ENCODE measurements around the gene ASIC5.
"Not testable (repeated sequence)": the region's sequence is repeated elsewhere in the genome, so short reads cannot be mapped to it uniquely, and the experiment has no call there.

The ASIC5 gene

GRCh38 chr4:155799794-155800123 is 66.3 kb downstream of the ASIC5 start:
- DNase-seq, result no peak

- DNase-seq, result no peak
These were observed 66.8 kb downstream of the ASIC5 start for GRCh38 chr4:155799116-155799793.

GRCh38 chr4:155797581-155797980 is 68.5 kb downstream of the ASIC5 start:
- DNase-seq, result not testable (repeated sequence)

GRCh38 chr4:155795991-155796390 is 70.1 kb downstream of the ASIC5 start:
- no peak for DNase-seq

DNA sequence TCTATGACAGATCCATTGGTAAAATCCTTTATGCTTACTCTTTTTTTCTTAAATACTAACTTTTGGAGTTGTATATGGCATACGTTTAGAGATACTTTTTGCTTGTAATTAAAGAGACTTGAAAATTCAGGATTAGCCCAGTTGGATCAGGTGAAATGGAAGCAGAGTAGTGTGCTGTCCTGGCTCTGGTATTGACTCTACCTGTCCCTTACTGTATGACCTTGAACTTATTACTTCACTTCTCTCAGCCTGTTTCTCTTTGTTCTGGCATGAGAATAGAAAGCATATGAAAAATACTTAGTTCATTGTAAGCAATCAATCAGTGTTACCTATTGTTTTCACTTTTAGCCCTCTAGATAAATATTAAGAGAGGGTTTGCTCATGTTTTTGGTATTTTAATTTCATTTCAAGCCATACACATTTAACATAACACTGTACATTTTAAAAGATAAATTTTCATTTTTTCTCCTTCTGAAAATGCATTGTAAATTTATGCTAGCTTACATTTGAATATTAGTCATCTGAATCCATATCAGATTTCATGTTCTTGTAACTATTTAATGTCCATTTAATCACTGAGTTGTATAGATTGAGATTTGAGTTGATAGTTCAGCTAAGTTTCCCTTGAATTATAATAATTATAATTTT is 71.4 kb downstream of the ASIC5 start:
- no peak for DNase-seq

DNA sequence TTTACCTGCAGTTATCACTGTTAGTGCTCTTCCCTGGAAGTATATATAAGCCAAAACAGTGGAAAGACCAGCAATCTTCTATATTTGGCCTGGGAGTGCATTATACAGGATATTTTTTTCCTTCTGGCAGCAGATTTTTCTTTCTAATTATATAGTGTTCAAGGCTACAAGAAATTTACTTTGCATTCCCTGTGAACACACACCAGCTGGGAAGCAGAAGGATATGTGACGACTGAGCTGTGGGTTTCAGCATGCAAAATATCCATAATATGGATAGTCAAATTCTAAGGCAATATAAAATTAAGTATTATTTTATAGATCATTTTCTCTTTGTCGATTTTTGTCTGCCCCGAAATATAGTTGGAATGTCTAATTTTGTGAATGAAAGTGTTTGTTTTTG is 76.1 kb downstream of the ASIC5 start:
- no peak for DNase-seq

DNA sequence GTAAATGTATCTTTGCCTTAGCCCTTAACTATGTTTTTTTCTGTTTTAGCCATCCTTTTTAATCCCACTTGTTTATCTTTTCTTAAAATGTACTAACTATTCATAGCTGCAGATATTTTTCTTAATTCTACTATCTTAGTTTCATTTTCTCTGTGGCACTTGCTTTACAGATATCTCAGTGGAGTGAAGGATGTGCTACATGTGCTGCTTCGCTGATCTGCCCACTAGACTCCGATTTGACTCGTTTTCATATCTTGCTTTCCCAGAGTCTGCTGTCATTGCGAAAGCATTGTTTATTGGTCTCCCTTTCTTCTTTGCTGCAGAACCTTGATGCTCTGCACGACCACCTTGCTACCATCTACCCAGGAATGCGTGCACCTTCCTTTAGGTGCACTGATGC is 76.7 kb downstream of the ASIC5 start:
- no peak for DNase-seq

DNA sequence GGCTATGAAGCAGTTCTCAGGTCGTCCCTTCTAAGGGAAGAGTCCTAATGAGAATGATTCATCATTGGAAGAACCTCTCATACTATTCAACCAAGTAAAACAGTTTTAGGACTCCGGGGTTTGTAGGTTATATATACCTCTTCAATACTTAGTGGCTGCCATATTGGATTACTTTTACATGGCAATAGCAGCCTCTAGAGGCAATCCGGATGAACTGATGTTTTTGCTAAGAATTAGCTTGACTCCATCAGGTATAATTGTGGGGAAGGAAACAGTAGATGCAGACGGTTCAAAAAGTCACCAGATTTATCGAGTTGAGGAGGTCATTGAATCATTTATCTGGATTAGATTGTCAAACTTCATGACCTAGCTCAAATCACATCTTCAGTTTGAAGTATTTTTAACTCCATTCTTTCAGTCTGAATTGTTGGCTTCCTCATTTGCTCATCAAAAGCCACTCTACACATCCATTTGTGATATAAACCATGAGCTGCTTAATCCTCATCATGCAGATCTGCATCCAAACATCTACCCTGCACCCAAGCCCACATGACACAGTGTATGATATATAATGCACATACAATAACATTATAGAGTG is 78.9 kb downstream of the ASIC5 start:
- DNase-seq, result no peak

GRCh38 chr4:155785828-155786227 is 80.2 kb downstream of the ASIC5 start:
- DNase-seq, result no peak

DNA sequence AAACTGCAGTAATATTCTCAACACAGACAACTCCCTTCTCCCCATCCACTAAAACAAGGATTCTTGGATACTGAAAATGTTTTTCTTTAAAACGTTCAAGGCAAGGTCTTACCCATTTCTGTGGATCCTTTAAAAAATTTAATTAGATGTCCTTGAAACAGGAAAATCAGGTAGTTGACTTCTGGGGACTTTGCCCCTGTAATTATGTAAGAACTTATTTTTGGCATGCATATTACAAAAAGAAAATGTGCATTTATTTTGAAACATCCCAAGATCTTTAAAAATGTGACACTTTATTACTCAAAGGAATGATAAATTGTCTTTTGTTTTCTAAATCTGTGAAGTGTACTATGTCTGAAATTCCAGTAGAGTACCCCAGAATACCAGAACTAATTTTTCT is 81.4 kb downstream of the ASIC5 start:
- DNase-seq, result no peak

GRCh38 chr4:155781249-155781831 is 84.7 kb downstream of the ASIC5 start:
- DNase-seq, result no peak

GRCh38 chr4:155780775-155781174 is 85.3 kb downstream of the ASIC5 start:
- DNase-seq, result no peak
